Memory B cell (primary cell): Measurements from ENCODE around the gene FABP7.

Experiments used
- ATAC-seq: fragments of 150-1000 bp; cut with Tn5 transposase; 2 replicates; pipeline ENCODE4 v1.10.0; 2021; ENCODE audit warnings: low read depth, mild to moderate bottlenecking, moderate library complexity
- DNase-seq, 2 donors: peaks; one replicate each; pipeline ENCODE4 v3.0.0; 2022; ENCODE audit warnings: low spot score in 2 of 2
- H3K27ac Mint-ChIP-seq: one replicate; pipeline ENCODE4 v1.8.0; 2022; ENCODE audit warnings: mild to moderate bottlenecking, moderate library complexity, mixed read lengths
- H3K27me3 Mint-ChIP-seq: one replicate; pipeline ENCODE4 v1.8.0; 2022; ENCODE audit warnings: mixed read lengths
- H3K36me3 Mint-ChIP-seq: one replicate; pipeline ENCODE4 v1.8.0; 2022; ENCODE audit warnings: mild to moderate bottlenecking, mixed read lengths
- H3K4me1 Mint-ChIP-seq: one replicate; pipeline ENCODE4 v1.8.0; 2022; ENCODE audit warnings: mixed read lengths
- H3K4me3 Mint-ChIP-seq: one replicate; pipeline ENCODE4 v1.8.0; 2022; ENCODE audit warnings: mild to moderate bottlenecking, moderate library complexity, mixed read lengths
- H3K9me3 Mint-ChIP-seq: one replicate; pipeline ENCODE4 v1.8.0; 2022; ENCODE audit warnings: mixed read lengths

The FABP7 gene

DNA sequence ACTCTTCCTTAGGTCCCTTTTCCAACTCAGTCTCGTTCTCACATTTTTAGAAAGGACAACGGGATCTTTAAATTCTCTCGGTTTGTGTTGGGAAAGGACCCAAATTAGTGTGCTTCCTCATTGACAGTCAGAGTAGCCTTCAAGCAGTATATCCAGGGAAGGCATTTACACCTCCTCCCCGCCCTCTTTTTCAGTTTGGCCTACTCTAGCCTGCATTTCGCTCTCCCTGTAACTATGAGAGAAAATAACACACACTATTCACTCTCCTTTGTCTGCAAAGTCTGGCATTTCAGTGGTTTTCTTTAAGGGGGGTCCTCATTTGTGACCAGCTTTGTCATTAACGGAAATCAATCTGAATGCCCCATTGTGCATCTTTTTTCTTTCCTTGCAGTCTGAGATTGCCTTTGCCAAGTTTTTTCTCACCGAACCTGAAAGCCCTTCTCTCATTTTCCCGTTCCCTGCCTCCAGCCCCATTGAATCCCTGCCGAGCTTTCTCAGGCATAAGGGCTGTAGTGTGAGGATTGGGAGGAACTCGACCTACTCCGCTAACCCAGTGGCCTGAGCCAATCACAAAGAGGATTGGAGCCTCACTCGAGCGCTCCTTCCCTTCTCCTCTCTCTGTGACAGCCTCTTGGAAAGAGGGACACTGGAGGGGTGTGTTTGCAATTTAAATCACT, 393 bp upstream of the FABP7 start:
- no peaks in the 10 kb centered on the region for H3K36me3 Mint-ChIP-seq
- ATAC-seq (no peak), DNase-seq (no peak)
- H3K27me3 Mint-ChIP-seq: no peaks in the 10 kb centered on the region
- H3K27ac Mint-ChIP-seq: no peak overlapping the region
- no peaks in the 10 kb centered on the region for H3K4me1 Mint-ChIP-seq
- peaks cover 6% of the 10 kb centered on the region for H3K9me3 Mint-ChIP-seq
- no peak overlapping the region for H3K4me3 Mint-ChIP-seq

- Mint-ChIP-seq H3K4me1 (no peaks in the 10 kb centered on the region), H3K4me3 (no peak overlapping the region), H3K9me3 (peaks cover 6% of the 10 kb centered on the region), H3K27me3 (no peaks in the 10 kb centered on the region), H3K27ac (no peak overlapping the region), H3K36me3 (no peaks in the 10 kb centered on the region)
- ATAC-seq: no peak
- DNase-seq: no peak
Measured at GRCh38 chr6:122780114-122780513, 598 bp downstream of the FABP7 start.

DNA sequence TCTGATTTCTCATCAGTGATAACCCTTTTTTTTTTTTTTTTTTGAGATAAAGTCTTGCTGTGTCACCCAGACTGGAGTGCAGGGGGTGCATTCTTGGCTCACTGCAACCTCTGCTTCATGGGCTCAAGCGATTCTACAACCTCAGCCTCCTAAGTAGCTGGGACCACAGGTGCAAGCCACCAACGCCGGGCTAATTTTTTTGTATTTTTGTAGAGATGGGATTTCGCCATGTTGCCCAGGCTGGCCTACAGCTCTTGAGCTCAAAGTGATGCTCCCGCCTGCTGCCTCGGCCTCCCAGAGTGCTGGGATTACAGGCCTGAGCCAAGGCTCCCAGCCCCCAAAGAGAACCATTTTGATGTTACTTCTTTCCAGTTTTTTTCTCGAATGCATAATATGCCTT, 2.2 kb downstream of the FABP7 start:
- Mint-ChIP-seq H3K9me3 (no peaks in the 10 kb centered on the region), H3K27ac (no peak overlapping the region), H3K27me3 (no peaks in the 10 kb centered on the region), H3K4me3 (no peak overlapping the region), H3K4me1 (no peaks in the 10 kb centered on the region), H3K36me3 (no peaks in the 10 kb centered on the region)
- ATAC-seq (no peak), DNase-seq (no peak)

- Mint-ChIP-seq H3K36me3 (no peaks in the 10 kb centered on the region), H3K4me3 (no peak overlapping the region), H3K27ac (no peak overlapping the region), H3K27me3 (peaks cover 4% of the 10 kb centered on the region), H3K9me3 (no peaks in the 10 kb centered on the region), H3K4me1 (no peaks in the 10 kb centered on the region)
- DNase-seq (no peak), ATAC-seq (no peak)
Measured at GRCh38 chr6:122783401-122783800, 3.9 kb downstream of the FABP7 start.

DNA sequence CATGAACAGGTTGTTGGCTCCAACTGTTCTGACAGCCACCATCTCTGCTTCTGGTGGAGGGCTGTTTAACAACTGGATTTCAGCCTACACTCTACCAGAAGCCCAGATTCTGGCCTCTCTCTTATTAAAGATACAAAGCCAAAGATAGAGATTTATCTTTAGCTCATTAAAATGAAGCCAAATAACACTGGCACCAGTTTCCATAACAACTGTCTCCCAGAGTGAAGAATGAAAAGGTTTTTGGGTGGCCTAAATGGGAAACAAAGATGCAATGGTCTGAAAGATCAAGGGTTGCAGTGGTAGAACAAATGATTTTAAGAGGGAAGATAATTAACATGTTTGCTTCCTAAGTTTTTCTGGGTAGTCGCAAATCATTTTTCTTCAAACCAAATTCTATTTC, 6.4 kb downstream of the FABP7 start:
- DNase-seq (no peak), ATAC-seq (no peak)
- Mint-ChIP-seq H3K27ac (no peak overlapping the region), H3K36me3 (no peaks in the 10 kb centered on the region), H3K27me3 (peaks cover 5% of the 10 kb centered on the region), H3K4me1 (peaks cover 12% of the 10 kb centered on the region), H3K9me3 (no peaks in the 10 kb centered on the region), H3K4me3 (no peak overlapping the region)

- Mint-ChIP-seq H3K27ac (no peak overlapping the region), H3K4me3 (no peak overlapping the region), H3K27me3 (peaks cover 5% of the 10 kb centered on the region), H3K36me3 (no peaks in the 10 kb centered on the region), H3K4me1 (peaks cover 14% of the 10 kb centered on the region), H3K9me3 (no peaks in the 10 kb centered on the region)
- ATAC-seq (no peak), DNase-seq (no peak)
Measured at GRCh38 chr6:122787721-122788120, 8.2 kb downstream of the FABP7 start.

GRCh38 chr6:122788208-122788607, 8.7 kb downstream of the FABP7 start:
- Mint-ChIP-seq H3K9me3 (no peaks in the 10 kb centered on the region), H3K27me3 (peaks cover 5% of the 10 kb centered on the region), H3K36me3 (no peaks in the 10 kb centered on the region), H3K27ac (no peak overlapping the region), H3K4me1 (peaks cover 14% of the 10 kb centered on the region), H3K4me3 (no peak overlapping the region)
- no peak for ATAC-seq
- no peak for DNase-seq

DNA sequence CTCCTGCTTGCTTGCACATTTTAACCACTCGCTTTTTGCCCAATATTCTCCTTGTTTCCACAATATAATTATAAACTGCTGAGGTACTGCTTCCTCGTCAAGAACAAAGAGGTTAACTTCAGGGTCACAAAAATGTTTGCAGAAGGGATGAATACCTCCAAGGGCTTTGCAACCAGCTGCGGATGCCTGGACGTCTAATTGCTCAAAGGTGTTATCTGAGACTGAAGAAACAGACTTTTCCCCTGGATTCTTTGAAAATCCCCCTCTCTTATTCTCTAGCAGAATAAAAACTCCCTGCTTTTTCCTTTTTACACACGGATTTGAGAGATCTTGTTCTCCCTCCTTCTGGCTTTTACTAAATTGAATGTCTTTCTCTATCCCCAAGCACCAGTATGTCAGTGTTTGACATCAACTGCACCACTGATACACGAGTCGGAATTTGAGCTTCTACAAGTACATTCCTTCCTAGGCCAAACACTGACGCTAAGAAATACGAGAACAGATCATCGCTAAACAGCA, 9.2 kb downstream of the FABP7 start:
- H3K27me3 Mint-ChIP-seq: peaks cover 5% of the 10 kb centered on the region
- H3K4me1 Mint-ChIP-seq: peaks cover 14% of the 10 kb centered on the region
- peak overlapping the region; percentile 89 for H3K4me3 Mint-ChIP-seq
- H3K36me3 Mint-ChIP-seq: no peaks in the 10 kb centered on the region
- DNase-seq (no peak), ATAC-seq (peak; percentile 17)
- no peaks in the 10 kb centered on the region for H3K9me3 Mint-ChIP-seq
- no peak overlapping the region for H3K27ac Mint-ChIP-seq

DNA sequence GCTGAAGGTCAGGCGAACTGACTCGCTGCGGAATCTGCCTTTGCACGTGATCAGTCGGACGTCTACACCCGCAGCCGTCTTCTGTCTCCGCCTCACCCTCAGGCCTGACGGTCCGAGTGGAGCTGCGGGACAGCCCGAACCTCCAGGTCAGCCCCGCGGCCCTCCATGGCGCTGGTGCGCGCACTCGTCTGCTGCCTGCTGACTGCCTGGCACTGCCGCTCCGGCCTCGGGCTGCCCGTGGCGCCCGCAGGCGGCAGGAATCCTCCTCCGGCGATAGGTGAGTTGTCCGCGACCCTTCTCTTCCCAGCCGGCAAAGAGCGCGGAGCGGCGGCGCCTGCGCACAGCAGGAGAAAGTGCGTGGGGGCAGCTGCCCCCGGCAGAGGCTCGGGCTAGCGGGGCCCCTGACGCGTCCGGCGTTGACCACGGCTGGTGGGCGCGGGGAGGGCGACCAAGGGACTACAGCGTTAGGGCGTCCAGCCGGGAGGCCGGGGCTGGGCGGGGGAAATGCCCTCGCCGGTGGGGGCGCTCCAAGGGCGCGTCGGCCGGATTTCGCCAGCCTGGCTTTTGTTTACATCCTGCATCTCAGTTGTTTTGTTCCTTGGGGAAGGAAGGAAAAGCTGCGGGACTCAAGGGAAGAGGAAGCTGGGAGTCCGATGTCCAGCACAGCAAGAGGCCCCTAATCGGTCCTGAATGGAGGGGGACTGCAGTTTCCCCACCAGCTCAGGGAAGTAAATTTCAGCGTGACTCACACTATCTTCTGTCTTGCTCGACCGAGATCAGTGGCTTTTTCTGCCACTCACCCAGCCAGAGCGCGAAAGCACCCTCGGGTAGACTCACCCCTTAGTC, 9.9 kb downstream of the FABP7 start, which contains the start of gene SMPDL3A:
Gene SMPDL3A, plus strand, starts transcription at position 77 of the 846 bp plus-strand sequence. Its CDS starts 89 bp downstream, at position 166.
- ATAC-seq (peak; percentile 73), DNase-seq (peak; percentile 2 to 24)
- H3K27ac Mint-ChIP-seq: no peak within 1 kb of the TSS

GRCh38 chr6:122790028-122790422, 10.5 kb downstream of the FABP7 start:
- peak overlapping the region; percentile 89 for H3K4me3 Mint-ChIP-seq
- ATAC-seq (no peak), DNase-seq (peak in 1 of 2 donors; percentile 10)
- H3K27ac Mint-ChIP-seq: no peak overlapping the region
- no peaks in the 10 kb centered on the region for H3K9me3 Mint-ChIP-seq
- no peaks in the 10 kb centered on the region for H3K36me3 Mint-ChIP-seq
- peaks cover 14% of the 10 kb centered on the region for H3K4me1 Mint-ChIP-seq
- peaks cover 5% of the 10 kb centered on the region for H3K27me3 Mint-ChIP-seq

More for the DNA sequence above, 9.9 kb downstream of the FABP7 start, which contains the start of gene SMPDL3A:
- H3K4me3 Mint-ChIP-seq: peak within 1 kb of the TSS; percentile 89
- no peaks in the 10 kb centered on the region for H3K36me3 Mint-ChIP-seq
- H3K27me3 Mint-ChIP-seq: peaks cover 5% of the 10 kb centered on the region
- H3K9me3 Mint-ChIP-seq: no peaks in the 10 kb centered on the region
- peaks cover 14% of the 10 kb centered on the region for H3K4me1 Mint-ChIP-seq

GRCh38 chr6:122790423-122791309, 11.2 kb downstream of the FABP7 start:
- H3K27ac Mint-ChIP-seq: no peak overlapping the region
- ATAC-seq (no peak), DNase-seq (no peak)
- no peaks in the 10 kb centered on the region for H3K36me3 Mint-ChIP-seq
- peaks cover 5% of the 10 kb centered on the region for H3K27me3 Mint-ChIP-seq
- H3K9me3 Mint-ChIP-seq: no peaks in the 10 kb centered on the region
- peak overlapping the region; percentile 89 for H3K4me3 Mint-ChIP-seq
- peaks cover 14% of the 10 kb centered on the region for H3K4me1 Mint-ChIP-seq

- DNase-seq (no peak), ATAC-seq (no peak)
- Mint-ChIP-seq H3K9me3 (no peaks in the 10 kb centered on the region), H3K4me1 (peaks cover 14% of the 10 kb centered on the region), H3K27ac (no peak overlapping the region), H3K36me3 (no peaks in the 10 kb centered on the region), H3K27me3 (peaks cover 5% of the 10 kb centered on the region), H3K4me3 (no peak overlapping the region)
Measured at GRCh38 chr6:122791310-122791679, 11.8 kb downstream of the FABP7 start.

- Mint-ChIP-seq H3K9me3 (no peaks in the 10 kb centered on the region), H3K4me3 (no peak overlapping the region)
- ATAC-seq: no peak
Measured at GRCh38 chr6:122792766-122793165, 13.2 kb downstream of the FABP7 start.

More at GRCh38 chr6:122792766-122793165, 13.2 kb downstream of the FABP7 start:
- H3K27ac Mint-ChIP-seq: no peak overlapping the region
- no peak for DNase-seq
- H3K4me1 Mint-ChIP-seq: peaks cover 14% of the 10 kb centered on the region
- no peaks in the 10 kb centered on the region for H3K36me3 Mint-ChIP-seq
- peaks cover 5% of the 10 kb centered on the region for H3K27me3 Mint-ChIP-seq
